Esophagus squamous epithelium (tissue), 4 donors: ENCODE measurements around the gene CBX5.
"Not testable (repeated sequence)": the region's sequence is repeated elsewhere in the genome, so short reads cannot be mapped to it uniquely, and the experiment has no call there.

Source experiments
- CTCF ChIP-seq, 6 experiments: fragments of 450-650 bp in 4 of 6; fragments of 200-600 bp in 2 of 6; sonication (generic) in 2 of 6; IDR thresholded peaks; one replicate each; pipeline ENCODE4 v1.5.1; 2016 to 2019; ENCODE audit warnings: antibody characterized with exemption in 6 of 6, mild to moderate bottlenecking in 4 of 6, moderate library complexity in 4 of 6
- POLR2A ChIP-seq, 4 donors: fragments of 450-650 bp; IDR thresholded peaks; one replicate each; pipeline ENCODE4 v1.6.1; 2017; ENCODE audit warnings: antibody characterized with exemption in 4 of 4, mild to moderate bottlenecking in 4 of 4, moderate library complexity in 3 of 4

GRCh38 chr12:54284070-54284780, 4.3 kb upstream of the CBX5 start:
- not testable (repeated sequence) for TF ChIP-seq POLR2A, CTCF (IDR thresholded peaks at IDR 0.05)
